Prostate gland (tissue), 2 donors: Measurements from ENCODE around the gene PSPN. TPM values are rescaled to one million over a fixed set of nuclear protein-coding genes. Genes with fewer than 3 reads are reported as not detected.

Experiments
- DNase-seq: peaks from one replicate; pipeline ENCODE4 v3.0.0-alpha.2; 2019; ENCODE audit warnings: low spot score
- H3K27ac ChIP-seq, 2 donors: fragments of 200-600 bp; sonication (generic); 2 replicates each; pipeline ENCODE4 v1.5.1; 2017 to 2019
- H3K27me3 ChIP-seq: fragments of 200-600 bp; sonication (generic); replicated peaks from 2 replicates; pipeline ENCODE4 v1.5.1; 2019; ENCODE audit not compliant: insufficient read depth
- H3K36me3 ChIP-seq, 2 donors: fragments of 200-600 bp; sonication (generic); 1 replicate in 1 of 2; 2 replicates in 1 of 2; pipeline versions ENCODE4 v1.5.1 to v1.8.1; 2017 to 2019
- H3K4me1 ChIP-seq: fragments of 200-600 bp; sonication (generic); replicated peaks from 2 replicates; pipeline ENCODE4 v1.5.1; 2019
- H3K4me3 ChIP-seq, 2 donors: fragments of 200-600 bp; sonication (generic); 2 replicates each; pipeline ENCODE4 v1.5.1; 2017 to 2019
- H3K9me3 ChIP-seq: fragments of 200-600 bp; sonication (generic); 2 replicates; pipeline ENCODE4 v1.5.1; 2017
- CTCF ChIP-seq, 4 experiments: fragments of 200-600 bp in 2 of 4; fragments of 450-650 bp in 2 of 4; sonication (generic) in 2 of 4; IDR thresholded peaks; 1 replicate in 3 of 4; 2 replicates in 1 of 4; pipeline ENCODE4 v1.5.1; 2016 to 2019; ENCODE audit warnings: antibody characterized with exemption in 4 of 4, mild to moderate bottlenecking in 2 of 4, moderate library complexity in 2 of 4
- POLR2A ChIP-seq: fragments of 450-650 bp; IDR thresholded peaks from one replicate; pipeline ENCODE4 v1.6.1; 2016; ENCODE audit warnings: antibody characterized with exemption, mild to moderate bottlenecking
- POLR2AphosphoS5 ChIP-seq: sonication (generic); formaldehyde crosslinking; IDR thresholded peaks from one replicate; pipeline ENCODE4 v1.6.1; 2017; ENCODE audit warnings: antibody characterized with exemption
- WGBS: methylation state at CpG from one replicate; pipeline ENCODE4 v1.1.5; 2018; 5-methylcytosine and 5-hydroxymethylcytosine counted together
- intact Hi-C: fragments of 100-400 bp; cut with DNase I; formaldehyde crosslinking; loops from one replicate; pipeline ENCODE4 v1.14.2; 2022
- total RNA-seq, 2 donors: library from RNA; depleted of rRNA; stranded (reverse); fragments of >200 nt; gene quantifications; one replicate each; pipeline ENCODE4 v1.1.0, GENCODE V29; 2016

The PSPN gene
- total RNA-seq, 2 donors from 2014 or later, result 1.1 to 2.2 TPM

DNA sequence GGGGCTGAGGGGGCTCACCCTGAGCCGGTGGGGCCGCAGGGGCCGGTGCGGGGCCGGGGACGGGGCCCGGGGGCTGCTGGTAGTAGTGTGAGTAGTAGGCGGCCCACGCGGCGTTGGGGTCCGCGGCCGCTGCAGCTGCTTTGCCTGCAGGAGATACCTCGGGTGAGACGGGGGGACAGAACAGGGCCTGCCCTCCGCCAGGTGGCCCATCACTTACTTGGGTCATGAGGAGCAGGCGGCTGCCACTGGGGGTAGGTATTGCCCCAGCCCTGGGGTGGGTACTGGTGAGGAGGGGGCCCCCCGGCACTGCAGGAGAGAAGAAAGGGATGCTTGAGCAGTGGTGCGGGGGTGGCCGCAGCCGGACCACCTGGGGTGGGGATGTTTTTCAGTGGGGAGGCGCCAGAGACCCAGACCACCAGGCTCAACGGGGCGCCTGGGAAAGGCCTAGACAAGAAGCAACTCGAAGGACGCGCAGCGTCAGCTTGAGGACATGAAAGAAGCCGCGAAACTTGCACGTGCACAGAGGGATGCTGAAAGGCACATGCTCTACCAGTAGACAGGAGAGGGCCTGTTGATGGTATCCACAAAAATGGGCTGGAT, 40.0 kb upstream of the PSPN start:
- H3K4me1 ChIP-seq, result no peaks in the 10 kb centered on the region
- WGBS, result 89% methylated on average over 32 of the region's 32 CpGs
- H3K9me3 ChIP-seq, result no peaks in the 10 kb centered on the region
- no peak for DNase-seq
- H3K36me3 ChIP-seq, result peaks cover 16 to 56% of the 10 kb centered on the region in 2 donors
- no peaks in the 10 kb centered on the region for H3K27me3 ChIP-seq
- no peak for TF ChIP-seq POLR2A
- no peak for TF ChIP-seq POLR2AphosphoS5
- TF ChIP-seq CTCF (IDR thresholded peaks at IDR 0.05), result no peak
- H3K4me3 ChIP-seq, result no peak overlapping the region
- intact Hi-C loops, result loop anchor here (5.0 kb wide), 1 partner anchor 193 kb away; no protein-coding TSS in a partner anchor
- no peak overlapping the region for H3K27ac ChIP-seq

DNA sequence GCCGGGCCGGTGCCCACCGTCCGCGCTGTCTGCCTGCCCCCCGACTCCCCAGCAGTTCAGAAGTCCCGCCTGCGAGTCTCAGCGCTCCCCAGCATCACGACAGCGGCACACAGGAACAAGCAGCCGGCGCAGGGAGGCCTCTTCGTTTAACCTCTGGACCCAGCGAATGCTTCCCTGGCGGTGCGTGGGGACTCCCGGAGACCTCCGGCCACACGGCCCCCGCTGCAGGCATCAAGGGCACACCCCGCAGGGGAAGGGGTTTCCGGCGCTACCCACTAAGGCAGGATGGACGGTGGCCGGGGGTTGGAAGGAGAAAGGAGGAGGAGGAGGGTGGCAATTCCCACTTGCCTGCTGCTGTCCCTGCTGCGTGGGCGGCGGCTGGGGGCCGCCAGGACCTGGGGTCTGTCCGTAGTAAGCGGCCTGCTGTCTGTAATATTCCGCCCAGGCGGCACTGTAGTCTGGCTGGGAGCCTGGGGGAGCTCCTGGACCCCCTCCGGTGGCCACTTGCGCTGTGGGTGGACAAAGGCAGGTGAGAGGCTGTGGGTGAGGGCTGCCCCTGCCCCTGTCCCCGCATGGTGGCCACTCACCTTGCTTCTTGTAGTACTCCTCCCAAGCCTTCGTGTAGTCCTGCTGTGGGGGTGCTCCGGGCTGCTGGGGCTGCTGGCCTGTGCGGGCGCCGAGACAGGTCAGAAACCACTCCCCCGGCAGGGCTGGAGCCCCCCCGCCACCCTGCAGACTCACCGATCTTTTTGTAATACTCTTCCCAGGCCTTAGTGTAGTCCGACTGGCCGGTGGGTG, 39.3 kb upstream of the PSPN start:
- Histone ChIP-seq H3K9me3 (no peaks in the 10 kb centered on the region), H3K4me1 (no peaks in the 10 kb centered on the region), H3K36me3 (peaks cover 16 to 52% of the 10 kb centered on the region in 2 donors), H3K27me3 (no peaks in the 10 kb centered on the region), H3K4me3 (no peak overlapping the region), H3K27ac (no peak overlapping the region)
- WGBS, result 89% methylated on average over 45 of the region's 47 CpGs
- TF ChIP-seq POLR2AphosphoS5, result no peak
- no peak for TF ChIP-seq POLR2A
- no peak for TF ChIP-seq CTCF (IDR thresholded peaks at IDR 0.05)
- DNase-seq, result no peak
- intact Hi-C loops, result loop anchor here (5.0 kb wide), 1 partner anchor 193 kb away; no protein-coding TSS in a partner anchor

DNA sequence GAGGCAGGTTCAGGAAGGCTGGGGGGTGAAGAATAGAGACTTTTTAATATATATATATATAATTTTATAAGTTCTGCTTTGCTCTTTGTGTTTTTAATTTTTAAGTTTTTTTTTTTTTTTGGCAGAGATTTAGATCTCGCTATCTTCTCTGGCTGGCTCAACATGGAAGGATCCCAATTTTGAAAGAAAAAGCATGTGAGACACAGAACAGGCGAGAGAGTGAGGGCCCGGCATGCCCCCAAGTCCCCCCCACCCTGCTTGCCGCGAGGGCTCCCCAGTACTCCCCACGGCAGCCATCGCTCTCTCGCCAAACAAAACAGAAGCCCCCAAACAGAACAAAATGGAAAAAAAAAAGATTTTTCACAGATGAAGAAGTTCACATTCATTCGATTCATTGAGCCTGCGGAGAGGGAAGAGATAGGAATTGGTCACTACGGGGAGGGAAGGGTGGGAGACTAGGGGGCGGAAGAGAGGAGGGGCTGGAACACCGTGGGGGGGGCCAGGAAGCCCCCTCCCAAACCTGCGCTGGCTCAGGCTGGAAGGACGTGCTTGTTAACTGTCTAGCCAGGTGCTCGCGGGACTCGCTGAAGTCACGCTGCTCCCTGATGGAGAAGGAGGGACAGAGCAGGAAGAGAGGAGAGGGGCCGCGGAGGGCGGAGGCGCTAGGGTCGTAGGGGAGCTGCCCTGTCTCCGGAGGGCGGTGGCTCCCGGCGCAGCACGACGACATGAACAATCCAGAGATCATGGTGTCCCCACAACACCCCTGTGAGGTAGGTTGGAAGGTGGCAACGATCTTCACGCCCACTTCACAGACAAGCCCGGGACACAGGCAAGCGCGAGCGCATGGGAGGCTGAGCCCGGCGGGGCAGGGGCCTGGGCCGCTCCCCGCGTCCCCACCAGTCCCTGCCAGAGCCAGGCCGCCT, 38.2 kb upstream of the PSPN start:
- Histone ChIP-seq H3K36me3 (peaks cover 16 to 41% of the 10 kb centered on the region in 2 donors), H3K9me3 (no peaks in the 10 kb centered on the region), H3K27me3 (no peaks in the 10 kb centered on the region), H3K27ac (no peak overlapping the region), H3K4me1 (no peaks in the 10 kb centered on the region), H3K4me3 (no peak overlapping the region)
- no peak for DNase-seq
- intact Hi-C loops, result no loop called here
- no peak for TF ChIP-seq POLR2A
- TF ChIP-seq CTCF (IDR thresholded peaks at IDR 0.05), result no peak
- no peak for TF ChIP-seq POLR2AphosphoS5
- WGBS, result 43% methylated on average over 42 of the region's 42 CpGs

- H3K9me3 ChIP-seq, result no peaks in the 10 kb centered on the region
- peak overlapping the region in 1 of 2 donors; percentile 31 for H3K27ac ChIP-seq
- H3K4me1 ChIP-seq, result no peaks in the 10 kb centered on the region
- H3K27me3 ChIP-seq, result no peaks in the 10 kb centered on the region
- intact Hi-C loops, result no loop called here
- no peak overlapping the region for H3K4me3 ChIP-seq
- no peak for TF ChIP-seq POLR2A
- TF ChIP-seq POLR2AphosphoS5, result no peak
- TF ChIP-seq CTCF (IDR thresholded peaks at IDR 0.05), result no peak
- no peak for DNase-seq
- H3K36me3 ChIP-seq, result peaks cover 16 to 35% of the 10 kb centered on the region in 2 donors
- 30% methylated on average over 10 of the region's 10 CpGs for WGBS
These were observed 37.6 kb upstream of the PSPN start for GRCh38 chr19:6413291-6413690.
